IMR-90 (cell line): ENCODE results near the gene DEPDC5. TPM values are rescaled to one million over a fixed set of nuclear protein-coding genes. Genes with fewer than 3 reads are reported as not detected.
"Not testable (repeated sequence)": the region's sequence is repeated elsewhere in the genome, so short reads cannot be mapped to it uniquely, and the experiment has no call there.

Experiments
- ATAC-seq: fragments of 200-7000 bp; cut with Tn5 transposase; 2 replicates; pipeline ENCODE4 v1.9.1; 2020; ENCODE audit warnings: low read depth, mild to moderate bottlenecking, moderate library complexity
- BruUV-seq: library from RNA; stranded (reverse); fragments of 400-500 nt; replicated peaks from 2 replicates; lab custom pipeline; 2021; lab: Mats Ljungman, UMichigan
- CTCF ChIA-PET: fragments of 300-600 bp; formaldehyde crosslinking; extraction: SDS; loops from one replicate; lab custom pipeline; 2021; ENCODE audit warnings: antibody characterized with exemption; lab: Yijun Ruan, JAX
- POLR2A ChIA-PET: fragments of 300-600 bp; sonication (Branson Sonifier 250); formaldehyde crosslinking; loops from one replicate; lab custom pipeline; 2022; ENCODE audit warnings: antibody characterized with exemption; ENCODE audit not compliant: unreplicated experiment; lab: Charles Lee
- DNase-seq: peaks from one replicate; pipeline ENCODE4 v3.0.0; 2013
- H2AFZ ChIP-seq: replicated peaks from 2 replicates; pipeline ENCODE3; 2013; ENCODE audit warnings: low read length, mild to moderate bottlenecking; ENCODE audit not compliant: poor library complexity
- H2AK5ac ChIP-seq: 2 replicates; pipeline ENCODE4 v1.6.1; 2013; ENCODE audit warnings: low read depth, low read length, inconsistent platforms
- H2AK9ac ChIP-seq: replicated peaks from 2 replicates; pipeline ENCODE3; 2013; ENCODE audit warnings: mild to moderate bottlenecking, low read depth, low read length, moderate library complexity; ENCODE audit not compliant: poor library complexity
- H2BK120ac ChIP-seq: 2 replicates; pipeline ENCODE4 v1.6.1; 2013; ENCODE audit warnings: low read depth, low read length, inconsistent platforms
- H2BK15ac ChIP-seq: 3 replicates; pipeline ENCODE4 v1.6.1; 2013; ENCODE audit warnings: low read depth, low read length, inconsistent platforms
- H2BK20ac ChIP-seq: 2 replicates; pipeline ENCODE4 v1.6.1; 2013; ENCODE audit warnings: low read depth, mild to moderate bottlenecking, inconsistent platforms, low read length, moderate library complexity
- H2BK5ac ChIP-seq: 2 replicates; pipeline ENCODE4 v1.6.1; 2013; ENCODE audit warnings: mild to moderate bottlenecking, low read depth, low read length, inconsistent platforms; ENCODE audit not compliant: poor library complexity, severe bottlenecking
- H3K14ac ChIP-seq: replicated peaks from 2 replicates; pipeline ENCODE4 v1.6.1; 2013; ENCODE audit warnings: low read depth, low read length, inconsistent platforms
- H3K18ac ChIP-seq: 2 replicates; pipeline ENCODE4 v1.6.1; 2013; ENCODE audit warnings: low read depth, low read length, control low read depth
- H3K23ac ChIP-seq: 2 replicates; pipeline ENCODE4 v1.6.1; 2013; ENCODE audit warnings: low read depth, low read length, inconsistent platforms
- H3K27ac ChIP-seq: 2 replicates; pipeline ENCODE4 v1.5.1; 2013; ENCODE audit warnings: mild to moderate bottlenecking, control low read depth, low read length; ENCODE audit not compliant: insufficient read depth
- H3K27me3 ChIP-seq: 2 replicates; pipeline ENCODE4 v1.6.1; 2013; ENCODE audit warnings: low read length; ENCODE audit not compliant: control insufficient read depth, insufficient read depth
- H3K36me3 ChIP-seq: 2 replicates; pipeline ENCODE4 v1.6.1; 2013; ENCODE audit warnings: low read length, mixed read lengths; ENCODE audit not compliant: control insufficient read depth, insufficient read depth
- H3K4ac ChIP-seq: 2 replicates; pipeline ENCODE4 v1.6.1; 2013; ENCODE audit warnings: low read depth, low read length, inconsistent platforms
- H3K4me1 ChIP-seq: 2 replicates; pipeline ENCODE4 v1.6.1; 2013; ENCODE audit warnings: low read length, mixed read lengths; ENCODE audit not compliant: control insufficient read depth, insufficient read depth
- H3K4me2 ChIP-seq: 2 replicates; pipeline ENCODE4 v1.6.1; 2013; ENCODE audit warnings: low read depth, mild to moderate bottlenecking, control low read depth, low read length, moderate library complexity
- H3K4me3 ChIP-seq: 2 replicates; pipeline ENCODE4 v1.5.1; 2013; ENCODE audit warnings: low read depth, mild to moderate bottlenecking, control low read depth, low read length, moderate library complexity; ENCODE audit not compliant: insufficient read depth
- H3K56ac ChIP-seq: 2 replicates; pipeline ENCODE4 v1.6.1; 2013; ENCODE audit warnings: low read length, inconsistent platforms; ENCODE audit not compliant: insufficient read depth; ENCODE audit errors: extremely low read depth
- H3K79me1 ChIP-seq, 2 experiments: 2 replicates each; pipeline ENCODE4 v1.6.1; 2013; ENCODE audit warnings: low read length in 2 of 2, inconsistent platforms in 1 of 2, low read depth in 1 of 2
- H3K9ac ChIP-seq: 2 replicates; pipeline ENCODE4 v1.6.1; 2013; ENCODE audit warnings: low read depth, low read length, control low read depth
- H3K9me1 ChIP-seq: 2 replicates; pipeline ENCODE4 v1.6.1; 2013; ENCODE audit warnings: low read length, inconsistent platforms; ENCODE audit not compliant: insufficient read depth
- H3K9me3 ChIP-seq: 2 replicates; pipeline ENCODE4 v1.6.1; 2013; ENCODE audit warnings: low read length; ENCODE audit not compliant: control insufficient read depth, insufficient read depth
- H4K20me1 ChIP-seq: 2 replicates; pipeline ENCODE4 v1.6.1; 2013; ENCODE audit warnings: low read length, inconsistent platforms; ENCODE audit not compliant: insufficient read depth
- H4K5ac ChIP-seq: 2 replicates; pipeline ENCODE4 v1.6.1; 2013; ENCODE audit warnings: mild to moderate bottlenecking, low read depth, low read length, control low read depth
- H4K8ac ChIP-seq, 2 experiments: 2 replicates each; pipeline ENCODE4 v1.6.1; 2013; ENCODE audit warnings: low read depth in 2 of 2, low read length in 2 of 2, control low read depth in 1 of 2, inconsistent platforms in 1 of 2
- H4K91ac ChIP-seq: 2 replicates; pipeline ENCODE4 v1.6.1; 2013; ENCODE audit warnings: low read depth, low read length, inconsistent platforms; ENCODE audit not compliant: insufficient read depth
- MAZ ChIP-seq: IDR thresholded peaks from 2 replicates; pipeline ENCODE4 v1.6.1; 2012; ENCODE audit warnings: low read depth, mild to moderate bottlenecking, low read length, improper control_type of control experiment, moderate library complexity, borderline replicate concordance
- POLR2A ChIP-seq: IDR thresholded peaks from 2 replicates; pipeline ENCODE4 v1.6.1; 2012; ENCODE audit warnings: mild to moderate bottlenecking, low read depth, low read length
- WGBS, 2 experiments: methylation state at CpG; one replicate each; pipeline versions ENCODE4 v1.1.5 to v1.1.7; 2013; ENCODE audit warnings: missing lambda C conversion rate in 2 of 2; ENCODE audit not compliant: insufficient read length in 1 of 2; ENCODE audit errors: extremely low coverage in 2 of 2; 5-methylcytosine and 5-hydroxymethylcytosine counted together
- dilution Hi-C: fragments of 300-500 bp; cut with HindIII; formaldehyde crosslinking; loops from one replicate; pipeline ENCODE4 v1.14.3; 2018; ENCODE audit warnings: low sequenced_read_pairs; ENCODE audit not compliant: unreplicated experiment
- in situ Hi-C: fragments of 300-500 bp; cut with MboI; formaldehyde crosslinking; loops from 3 replicates; pipeline ENCODE4 v1.14.3; 2019; ENCODE audit warnings: low sequenced_read_pairs, inconsistent platforms, mixed read lengths
- intact Hi-C: fragments of 100-400 bp; cut with micrococcal nuclease; formaldehyde crosslinking; loops from 2 replicates; pipeline ENCODE4 v1.10.0; 2022
- polyA plus RNA-seq, 3 experiments: library from polyadenylated mRNA; depleted of rRNA; stranded (reverse); fragments of >200 nt; gene quantifications; 2 replicates each; pipeline ENCODE4 v1.2.3, GENCODE V29; 2012; ENCODE audit warnings: low replicate concordance in 1 of 3
- total RNA-seq: library from RNA; depleted of rRNA; stranded (reverse); fragments of >200 nt; gene quantifications from 2 replicates; pipeline ENCODE4 v1.2.3, GENCODE V29; 2012

The DEPDC5 gene
- total and polyA plus RNA-seq, 2 of the 4 experiments (the other 2 are of a cell fraction): 6.6 to 12.9 TPM

GRCh38 chr22:31814942-31815341 is 61.1 kb downstream of the DEPDC5 start:
- Histone ChIP-seq H2AK9ac (no peak overlapping the region), H3K4ac (no peak overlapping the region), H2BK20ac (no peak overlapping the region), H3K23ac (no peak overlapping the region), H4K8ac (no peak overlapping the region), H4K5ac (no peak overlapping the region), H3K9me3 (no peaks in the 10 kb centered on the region), H4K20me1 (peaks cover 3% of the 10 kb centered on the region; the same call in 1 of the 2 replicates), H3K79me1 (no peaks in the 10 kb centered on the region), H3K9ac (no peak overlapping the region), H2AFZ (no peak overlapping the region), H2BK5ac (no peak overlapping the region), H2BK15ac (no peak overlapping the region), H3K36me3 (peaks cover 48% of the 10 kb centered on the region), H3K14ac (no peak overlapping the region), H2AK5ac (no peak overlapping the region), H3K9me1 (peaks cover 8% of the 10 kb centered on the region), H3K4me1 (0 out of 2 replicates have a peak, but pooled peaks cover 2% of the 10 kb centered on the region), H3K4me3 (no peak overlapping the region), H3K18ac (no peak overlapping the region), H3K27ac (no peak overlapping the region), H4K91ac (no peak overlapping the region), H3K27me3 (no peaks in the 10 kb centered on the region), H2BK120ac (no peak overlapping the region), H3K56ac (no peak overlapping the region), H3K4me2 (no peak overlapping the region)
- WGBS, 2 experiments: no CpG with 5 or more reads among the region's 7 CpGs
- ATAC-seq (no peak), DNase-seq (no peak)
- ChIA-PET CTCF (no interaction called here), POLR2A (no interaction called here)
- no peak for TF ChIP-seq POLR2A
- no peak for TF ChIP-seq MAZ
- dilution Hi-C loops (no loop called here), in situ Hi-C loops (no loop called here), intact Hi-C loops (no loop called here)
- BruUV-seq: no TSS peak

DNA sequence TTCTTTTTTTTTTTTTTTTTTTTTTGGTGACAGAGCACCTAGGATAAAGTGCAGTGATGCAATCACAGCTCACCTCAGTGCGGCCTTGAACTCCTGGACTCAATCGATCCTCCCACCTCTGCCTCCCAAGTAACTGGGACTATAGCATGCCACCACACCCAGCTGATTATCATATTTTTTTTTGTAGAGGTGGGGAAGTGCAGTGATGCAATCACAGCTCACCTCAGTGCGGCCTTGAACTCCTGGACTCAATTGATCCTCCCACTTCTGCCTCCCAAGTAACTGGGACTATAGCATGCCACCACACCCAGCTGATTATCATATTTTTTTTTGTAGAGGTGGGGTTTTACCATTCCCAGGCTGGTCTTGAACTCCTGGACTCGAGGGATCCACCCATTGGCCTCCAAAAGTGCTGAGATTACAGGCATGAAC is 61.6 kb downstream of the DEPDC5 start:
- CTCF ChIA-PET, BruUV-seq: not testable (repeated sequence)
- WGBS, 2 experiments: no CpG with 5 or more reads among the region's 4 CpGs

More for the DNA sequence above, 61.6 kb downstream of the DEPDC5 start:
- H3K79me1 ChIP-seq, H3K56ac ChIP-seq, dilution Hi-C loops, H3K9ac ChIP-seq, intact Hi-C loops, H2AFZ ChIP-seq, H2BK120ac ChIP-seq, H3K4me3 ChIP-seq, POLR2A ChIA-PET, H3K4me1 ChIP-seq, H3K27ac ChIP-seq, H3K18ac ChIP-seq, in situ Hi-C loops, H4K91ac ChIP-seq, H2BK15ac ChIP-seq, H3K23ac ChIP-seq, H4K20me1 ChIP-seq, H3K27me3 ChIP-seq, H2AK9ac ChIP-seq, H3K4ac ChIP-seq, H3K14ac ChIP-seq, H3K9me3 ChIP-seq, H3K9me1 ChIP-seq, H3K4me2 ChIP-seq, H2AK5ac ChIP-seq, H4K8ac ChIP-seq, H4K5ac ChIP-seq, DNase-seq, ATAC-seq, H2BK5ac ChIP-seq, H2BK20ac ChIP-seq: not testable (repeated sequence)
- peaks cover 50% of the 10 kb centered on the region for H3K36me3 ChIP-seq
